Smooth muscle cell (in vitro differentiated cells): Measurements from ENCODE around the gene TFAM. TPM values are rescaled to one million over a fixed set of nuclear protein-coding genes. Genes with fewer than 3 reads are reported as not detected.
A peak's percentile ranks its signal among the peaks of the same experiment; 100 is the strongest.

Source experiments
- DNase-seq: peaks from one replicate; lab custom pipeline; 2025; ENCODE audit not compliant: unreplicated experiment; lab: John Stamatoyannopoulos, UW
- H2AFZ ChIP-seq: fragments of 200-600 bp; sonication (generic); 2 replicates; pipeline ENCODE4 v1.6.0; 2016; ENCODE audit warnings: antibody characterized with exemption, low read depth, mild to moderate bottlenecking
- H3F3A ChIP-seq: fragments of 200-600 bp; sonication (generic); 2 replicates; pipeline ENCODE4 v1.6.0; 2017; ENCODE audit warnings: antibody characterized with exemption, low read depth
- H3K27ac ChIP-seq: fragments of 200-600 bp; sonication (generic); 2 replicates; pipeline ENCODE4 v1.5.1; 2016; ENCODE audit warnings: low read depth, mild to moderate bottlenecking
- H3K27me3 ChIP-seq: fragments of 200-600 bp; sonication (generic); 2 replicates; pipeline ENCODE4 v1.6.1; 2016; ENCODE audit warnings: low read depth, mild to moderate bottlenecking
- H3K36me3 ChIP-seq: fragments of 200-600 bp; sonication (generic); 2 replicates; pipeline ENCODE4 v1.5.1; 2016; ENCODE audit warnings: low read depth
- H3K4me1 ChIP-seq: fragments of 200-600 bp; sonication (generic); 2 replicates; pipeline ENCODE4 v1.5.1; 2016; ENCODE audit warnings: low read depth
- H3K4me2 ChIP-seq: fragments of 200-600 bp; sonication (generic); 2 replicates; pipeline ENCODE4 v1.6.0; 2016; ENCODE audit warnings: mild to moderate bottlenecking
- H3K4me3 ChIP-seq: fragments of 200-600 bp; sonication (generic); 2 replicates; pipeline ENCODE4 v1.5.1; 2016; ENCODE audit warnings: mild to moderate bottlenecking
- H3K79me2 ChIP-seq: fragments of 200-600 bp; sonication (generic); 2 replicates; pipeline ENCODE4 v1.6.0; 2016; ENCODE audit warnings: low read depth, mild to moderate bottlenecking
- H3K9ac ChIP-seq: fragments of 200-600 bp; sonication (generic); 2 replicates; pipeline ENCODE4 v1.6.0; 2016; ENCODE audit warnings: low read depth
- H3K9me3 ChIP-seq: fragments of 200-600 bp; sonication (generic); replicated peaks from 2 replicates; pipeline ENCODE4 v1.5.1; 2016; ENCODE audit warnings: low read depth
- H4K20me1 ChIP-seq: fragments of 200-600 bp; sonication (generic); 2 replicates; pipeline ENCODE4 v1.6.0; 2016; ENCODE audit warnings: low read depth
- CTCF ChIP-seq: fragments of 200-600 bp; sonication (generic); IDR thresholded peaks from 2 replicates; pipeline ENCODE4 v1.5.1; 2017; ENCODE audit warnings: borderline replicate concordance, mild to moderate bottlenecking, antibody characterized with exemption; ENCODE audit not compliant: insufficient read depth, poor library complexity, severe bottlenecking
- WGBS: methylation state at CpG from one replicate; pipeline ENCODE4 v1.1.7; 2016; ENCODE audit warnings: low lambda C conversion rate; 5-methylcytosine and 5-hydroxymethylcytosine counted together
- polyA plus RNA-seq: library from polyadenylated mRNA; unstranded; fragments of >200 nt; fragmentation: Nextera tagmentation; extraction: Ambion mirVana; gene quantifications from 2 replicates; pipeline ENCODE4 v1.2.1, GENCODE V29; 2016
- total RNA-seq: library from RNA; depleted of rRNA; stranded (reverse); fragments of >200 nt; gene quantifications from 2 replicates; pipeline ENCODE4 v1.2.3, GENCODE V29; 2014

The TFAM gene
- total RNA-seq (20.3 and 21.0 TPM in 2 replicates), polyA plus RNA-seq (14.5 and 22.9 TPM in 2 replicates)

- whole genome bisulfite sequencing = 1% methylated on average over 62 of the region's 65 CpGs
- Histone ChIP-seq H3K79me2 (peaks cover 23% of the 10 kb centered on the region), H3K27me3 (no peaks in the 10 kb centered on the region), H3F3A (no peaks in the 10 kb centered on the region), H3K36me3 (peaks cover 8% of the 10 kb centered on the region), H3K9me3 (no peaks in the 10 kb centered on the region), H3K27ac (peak within 1 kb of the TSS; percentile 74), H4K20me1 (no peaks in the 10 kb centered on the region), H3K9ac (peak within 1 kb of the TSS; percentile 81), H2AFZ (peak within 1 kb of the TSS; percentile 88), H3K4me1 (peaks cover 17% of the 10 kb centered on the region), H3K4me3 (peak within 1 kb of the TSS; percentile 84), H3K4me2 (peak within 1 kb of the TSS; percentile 86)
- peak; percentile 40 for TF ChIP-seq CTCF
- peak; percentile 93 for DNase-seq
Measured at GRCh38 chr10:58384999-58385783, at the start of gene TFAM. Gene TFAM, plus strand, starts transcription at chr10:58385410. Its CDS starts 138 bp downstream, at chr10:58385548.

DNA sequence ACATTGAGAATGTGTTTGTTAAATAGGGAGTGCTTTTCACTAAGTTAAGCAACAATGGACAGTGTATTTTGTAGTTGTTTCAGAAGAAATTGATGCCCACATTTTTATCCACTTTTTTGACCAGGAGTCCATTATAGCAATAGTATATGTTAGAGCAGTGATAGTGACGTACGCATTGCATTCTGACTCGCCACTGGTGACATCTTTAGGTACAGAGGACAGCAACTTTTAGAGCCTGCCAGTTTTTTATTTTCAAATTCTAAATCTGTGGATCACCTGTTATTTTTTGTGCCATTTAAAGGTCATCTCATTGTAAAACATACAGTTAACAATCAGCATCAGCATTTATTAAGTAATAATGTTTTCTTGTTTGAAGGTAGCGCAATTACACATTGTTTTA is 49.0 kb upstream of the TFAM start:
- peak overlapping the region; percentile 96 for H3K4me3 ChIP-seq
- peak overlapping the region; percentile 50 for H3K27ac ChIP-seq
- peaks cover 58% of the 10 kb centered on the region for H3K79me2 ChIP-seq
- no peaks in the 10 kb centered on the region for H3K36me3 ChIP-seq
- H3K9me3 ChIP-seq = no peaks in the 10 kb centered on the region
- TF ChIP-seq CTCF = no peak
- peak overlapping the region; percentile 87 for H3K4me2 ChIP-seq
- H3K9ac ChIP-seq = no peak overlapping the region
- no peaks in the 10 kb centered on the region for H3K27me3 ChIP-seq
- peaks cover 56% of the 10 kb centered on the region for H4K20me1 ChIP-seq
- 86% methylated on average over 4 of the region's 4 CpGs for WGBS
- DNase-seq = no peak
- peaks cover 8% of the 10 kb centered on the region for H3K4me1 ChIP-seq
- H3F3A ChIP-seq = no peaks in the 10 kb centered on the region
- H2AFZ ChIP-seq = no peak overlapping the region

GRCh38 chr10:58341422-58341821 is 43.8 kb upstream of the TFAM start:
- Histone ChIP-seq H3K4me3 (no peak overlapping the region), H3K79me2 (peaks cover 85% of the 10 kb centered on the region), H3K9me3 (no peaks in the 10 kb centered on the region), H3F3A (no peaks in the 10 kb centered on the region), H3K36me3 (no peaks in the 10 kb centered on the region), H3K27ac (no peak overlapping the region), H3K4me2 (no peak overlapping the region), H3K4me1 (peaks cover 1% of the 10 kb centered on the region), H4K20me1 (peaks cover 98% of the 10 kb centered on the region), H2AFZ (no peak overlapping the region), H3K9ac (no peak overlapping the region), H3K27me3 (no peaks in the 10 kb centered on the region)
- TF ChIP-seq CTCF = no peak
- WGBS = 94% methylated on average over 4 of the region's 4 CpGs
- no peak for DNase-seq
